HFF-Myc (cell line): Measurements from ENCODE around the gene CTNNA2.

ENCODE experiments used
- DNase-seq: peaks from one replicate; pipeline ENCODE4 v3.0.0-alpha.2; 2011; ENCODE audit warnings: low read depth; ENCODE audit errors: extremely low read depth
- H3K4me3 ChIP-seq: replicated peaks from 2 replicates; pipeline ENCODE4 v1.5.1; 2011; ENCODE audit warnings: low read depth, mild to moderate bottlenecking, control low read depth, low read length
- CTCF ChIP-seq: IDR thresholded peaks from 2 replicates; pipeline ENCODE4 v1.5.1; 2012; ENCODE audit warnings: mild to moderate bottlenecking, low read depth, low read length, control low read depth; ENCODE audit errors: missing control alignments

CTNNA2 gene

GRCh38 chr2:80288576-80288975, 775.7 kb downstream of the CTNNA2 start:
- no peak for DNase-seq
- no peak for TF ChIP-seq CTCF
- H3K4me3 ChIP-seq, result no peak overlapping the region

- no peak for DNase-seq
- no peak overlapping the region for H3K4me3 ChIP-seq
Measured at GRCh38 chr2:80291656-80292055, 778.8 kb downstream of the CTNNA2 start.

GRCh38 chr2:80292474-80292873, 779.6 kb downstream of the CTNNA2 start:
- no peak for TF ChIP-seq CTCF
- DNase-seq, result no peak
- no peak overlapping the region for H3K4me3 ChIP-seq

More at GRCh38 chr2:80291656-80292055, 778.8 kb downstream of the CTNNA2 start:
- no peak for TF ChIP-seq CTCF

DNA sequence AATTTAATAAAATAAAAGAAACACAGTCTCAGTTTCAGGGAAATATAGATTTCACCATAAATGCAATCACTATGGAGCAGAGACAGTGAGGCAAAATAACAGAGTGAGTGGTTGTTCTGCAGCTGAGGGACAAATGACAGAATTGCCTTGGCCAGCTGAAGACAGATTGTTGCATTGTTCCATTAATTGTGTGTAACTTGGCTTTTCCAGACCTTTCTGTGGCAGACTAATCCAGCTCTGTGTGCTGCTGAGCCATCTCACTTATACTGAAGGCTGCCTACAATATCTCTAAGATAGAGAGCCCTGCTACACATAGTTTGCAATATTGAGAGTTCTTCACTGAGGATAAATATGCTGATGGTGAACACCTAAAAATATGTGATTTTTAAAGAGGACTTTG, 780.2 kb downstream of the CTNNA2 start:
- DNase-seq, result no peak
- H3K4me3 ChIP-seq, result no peak overlapping the region
- no peak for TF ChIP-seq CTCF

GRCh38 chr2:80298954-80299353, 786.1 kb downstream of the CTNNA2 start:
- TF ChIP-seq CTCF, result no peak
- H3K4me3 ChIP-seq, result no peak overlapping the region
- no peak for DNase-seq

DNA sequence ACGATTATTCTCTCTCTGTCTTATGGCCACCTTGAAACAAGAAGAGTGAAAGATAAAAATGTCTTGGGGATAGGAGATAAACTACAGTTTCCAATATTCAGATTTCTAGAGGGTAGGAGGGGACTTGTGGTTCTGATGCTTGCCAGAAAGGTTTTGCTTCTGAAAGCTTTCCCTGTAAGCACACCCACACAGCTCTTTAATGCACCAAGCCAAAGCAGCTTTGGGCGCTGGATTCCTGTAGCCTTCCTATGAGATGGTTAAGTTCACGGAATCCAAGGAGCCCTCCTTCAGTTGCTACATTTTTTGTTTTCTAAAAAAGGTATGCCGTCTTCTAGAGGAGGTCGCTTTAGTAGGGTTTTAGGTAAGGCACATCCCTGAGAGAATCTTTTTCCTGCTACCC, 786.8 kb downstream of the CTNNA2 start:
- no peak overlapping the region for H3K4me3 ChIP-seq
- no peak for TF ChIP-seq CTCF
- DNase-seq, result no peak

DNA sequence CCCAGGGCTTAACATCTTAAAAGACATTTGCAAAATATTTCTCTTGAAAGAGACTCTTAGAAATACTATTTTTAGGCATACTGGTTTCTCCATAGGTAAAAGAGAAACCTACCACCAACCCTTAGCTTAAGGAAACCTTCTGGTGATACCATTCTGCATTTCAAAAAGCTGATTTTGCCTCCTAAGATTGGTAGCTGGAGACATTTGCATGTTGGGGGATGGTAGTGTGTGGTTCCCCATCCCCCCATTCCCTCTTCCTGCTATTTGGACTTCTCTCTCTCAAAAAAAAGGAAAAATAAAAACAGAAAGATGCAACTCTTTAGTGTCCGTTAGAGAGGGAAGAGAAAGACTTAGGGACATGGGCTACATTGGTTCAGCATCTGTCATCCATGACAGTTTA, 787.5 kb downstream of the CTNNA2 start:
- no peak for DNase-seq
- no peak for TF ChIP-seq CTCF

More for the DNA sequence above, 787.5 kb downstream of the CTNNA2 start:
- no peak overlapping the region for H3K4me3 ChIP-seq
